ENCODE data around the gene EDNRA. TPM values are rescaled to one million over a fixed set of nuclear protein-coding genes. Genes with fewer than 3 reads are reported as not detected.

The EDNRA gene
- total and polyA plus RNA-seq, 2 of the 4 experiments (the other 2 are of a cell fraction): 3.8 to 6.5 TPM

DNA sequence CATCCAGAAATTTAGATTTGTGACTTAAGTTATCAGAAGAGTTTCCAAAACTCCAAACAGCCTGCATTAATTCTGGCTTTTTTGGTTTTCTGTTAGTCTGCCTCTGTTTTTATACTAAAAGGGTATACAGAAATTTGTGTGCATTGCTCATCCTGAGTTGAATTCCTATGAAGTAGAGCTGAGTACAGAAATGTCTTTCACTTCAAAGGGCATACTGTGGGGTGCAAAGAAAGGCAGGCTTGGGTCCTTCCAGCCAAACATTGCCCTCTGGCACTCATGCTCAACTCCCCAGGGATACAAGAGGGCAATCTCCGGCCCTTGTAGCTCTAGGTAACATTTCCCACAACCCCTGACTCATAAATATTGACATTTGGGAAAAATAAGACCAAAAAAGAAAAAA, 108.7 kb downstream of the EDNRA start:
- dilution Hi-C loops (cut with HindIII; ENCODE audit: low sequenced_read_pairs, unreplicated experiment): no loop called here
- Histone ChIP-seq H3K23ac (ENCODE audit: low read depth, low read length) (no peak overlapping the region), H4K8ac (ENCODE audit: low read depth in 2 of 2, low read length in 2 of 2) (peak overlapping the region; percentile 11 to 84; a peak in 2 of 4 replicates), H3K36me3 (ENCODE audit: control insufficient read depth, insufficient read depth, low read length) (no peaks in the 10 kb centered on the region), H3K14ac (replicated peaks; ENCODE audit: low read depth, low read length) (peak overlapping the region; percentile 98; the same call in 1 of the 2 replicates), H2BK15ac (ENCODE audit: low read depth, low read length) (peak overlapping the region; percentile 59; the same call in 2 of the 3 replicates), H3K4me1 (ENCODE audit: control insufficient read depth, insufficient read depth, low read length) (peaks cover 6% of the 10 kb centered on the region), H3K4me2 (ENCODE audit: low read depth, low read length) (peak overlapping the region; percentile 56), H4K91ac (ENCODE audit: insufficient read depth, low read depth, low read length) (peak overlapping the region; percentile 74), H2BK5ac (ENCODE audit: low read depth, low read length, poor library complexity, severe bottlenecking) (peak overlapping the region; percentile 79), H4K20me1 (ENCODE audit: insufficient read depth, low read length) (no peaks in the 10 kb centered on the region), H2AK9ac (replicated peaks; ENCODE audit: low read depth, low read length, poor library complexity) (no peak overlapping the region), H3K9me3 (ENCODE audit: control insufficient read depth, insufficient read depth, low read length) (no peaks in the 10 kb centered on the region; the same call in 1 of the 2 replicates), H2AFZ (replicated peaks; ENCODE audit: low read length, poor library complexity) (peak overlapping the region; percentile 74), H2AK5ac (ENCODE audit: low read depth, low read length) (peak overlapping the region; percentile 32; the same call in 1 of the 2 replicates), H3K4ac (ENCODE audit: low read depth, low read length) (peak overlapping the region; percentile 68), H2BK120ac (ENCODE audit: low read depth, low read length) (peak overlapping the region; percentile 87), H4K5ac (ENCODE audit: low read depth, low read length) (peak overlapping the region; percentile 91), H3K27ac (ENCODE audit: insufficient read depth, low read length) (peak overlapping the region; percentile 67), H3K79me1 (ENCODE audit: low read depth in 1 of 2, low read length in 2 of 2) (no peaks in the 10 kb centered on the region), H2BK20ac (ENCODE audit: low read depth, low read length) (peak overlapping the region; percentile 82; the same call in 1 of the 2 replicates), H3K9me1 (ENCODE audit: insufficient read depth, low read length) (no peaks in the 10 kb centered on the region), H3K4me3 (ENCODE audit: insufficient read depth, low read depth, low read length) (no peak overlapping the region), H3K56ac (ENCODE audit: extremely low read depth, insufficient read depth, low read length) (peak overlapping the region; percentile 87; the same call in 1 of the 2 replicates), H3K9ac (ENCODE audit: low read depth, low read length) (peak overlapping the region; percentile 24; the same call in 1 of the 2 replicates), H3K18ac (ENCODE audit: low read depth, low read length) (peak overlapping the region; percentile 91), H3K27me3 (ENCODE audit: control insufficient read depth, insufficient read depth, low read length) (no peaks in the 10 kb centered on the region)
- TF ChIP-seq RFX5 (IDR thresholded peaks at IDR 0.05; ENCODE audit: low read depth, low read length): no peak
- no peak for TF ChIP-seq CEBPB (IDR thresholded peaks at IDR 0.05; ENCODE audit: low read depth, low read length)
- TF ChIP-seq, protein P1, sequence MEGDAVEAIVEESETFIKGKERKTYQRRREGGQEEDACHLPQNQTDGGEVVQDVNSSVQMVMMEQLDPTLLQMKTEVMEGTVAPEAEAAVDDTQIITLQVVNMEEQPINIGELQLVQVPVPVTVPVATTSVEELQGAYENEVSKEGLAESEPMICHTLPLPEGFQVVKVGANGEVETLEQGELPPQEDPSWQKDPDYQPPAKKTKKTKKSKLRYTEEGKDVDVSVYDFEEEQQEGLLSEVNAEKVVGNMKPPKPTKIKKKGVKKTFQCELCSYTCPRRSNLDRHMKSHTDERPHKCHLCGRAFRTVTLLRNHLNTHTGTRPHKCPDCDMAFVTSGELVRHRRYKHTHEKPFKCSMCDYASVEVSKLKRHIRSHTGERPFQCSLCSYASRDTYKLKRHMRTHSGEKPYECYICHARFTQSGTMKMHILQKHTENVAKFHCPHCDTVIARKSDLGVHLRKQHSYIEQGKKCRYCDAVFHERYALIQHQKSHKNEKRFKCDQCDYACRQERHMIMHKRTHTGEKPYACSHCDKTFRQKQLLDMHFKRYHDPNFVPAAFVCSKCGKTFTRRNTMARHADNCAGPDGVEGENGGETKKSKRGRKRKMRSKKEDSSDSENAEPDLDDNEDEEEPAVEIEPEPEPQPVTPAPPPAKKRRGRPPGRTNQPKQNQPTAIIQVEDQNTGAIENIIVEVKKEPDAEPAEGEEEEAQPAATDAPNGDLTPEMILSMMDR (conservative IDR thresholded peaks at IDR 0.05; ENCODE audit: low read depth, low read length): no peak
- no peak for TF ChIP-seq BHLHE40 (IDR thresholded peaks at IDR 0.05; ENCODE audit: low read depth, low read length)
- no peak for TF ChIP-seq POLR2A (IDR thresholded peaks at IDR 0.05; ENCODE audit: low read depth, low read length)
- TF ChIP-seq CHD1 (IDR thresholded peaks at IDR 0.05; ENCODE audit: low read depth, low read length): no peak
- no peak for TF ChIP-seq RAD21 (IDR thresholded peaks at IDR 0.05; ENCODE audit: low read length)
- TF ChIP-seq FOS (IDR thresholded peaks at IDR 0.05; ENCODE audit: low read depth, low read length): no peak
- TF ChIP-seq NFE2L2 (IDR thresholded peaks at IDR 0.05; ENCODE audit: low read depth, low read length): no peak
- no peak for TF ChIP-seq MXI1 (IDR thresholded peaks at IDR 0.05; ENCODE audit: borderline replicate concordance, low read depth, low read length)
- no peak for TF ChIP-seq MAFK (IDR thresholded peaks at IDR 0.05; ENCODE audit: low read depth, low read length)
- TF ChIP-seq SMC3 (IDR thresholded peaks at IDR 0.05; ENCODE audit: low read depth, low read length): no peak
- TF ChIP-seq, protein P2, sequence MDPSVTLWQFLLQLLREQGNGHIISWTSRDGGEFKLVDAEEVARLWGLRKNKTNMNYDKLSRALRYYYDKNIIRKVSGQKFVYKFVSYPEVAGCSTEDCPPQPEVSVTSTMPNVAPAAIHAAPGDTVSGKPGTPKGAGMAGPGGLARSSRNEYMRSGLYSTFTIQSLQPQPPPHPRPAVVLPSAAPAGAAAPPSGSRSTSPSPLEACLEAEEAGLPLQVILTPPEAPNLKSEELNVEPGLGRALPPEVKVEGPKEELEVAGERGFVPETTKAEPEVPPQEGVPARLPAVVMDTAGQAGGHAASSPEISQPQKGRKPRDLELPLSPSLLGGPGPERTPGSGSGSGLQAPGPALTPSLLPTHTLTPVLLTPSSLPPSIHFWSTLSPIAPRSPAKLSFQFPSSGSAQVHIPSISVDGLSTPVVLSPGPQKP (IDR thresholded peaks at IDR 0.05; ENCODE audit: borderline replicate concordance, low read depth, low read length): no peak
- no peak for TF ChIP-seq RCOR1 (IDR thresholded peaks at IDR 0.05; ENCODE audit: insufficient replicate concordance, low read length)
- ATAC-seq (ENCODE audit: low read depth) (0 out of 2 replicates have a peak, but pooled peaks have one; percentile 21), DNase-seq (no peak)
- POLR2A ChIA-PET (ENCODE audit: unreplicated experiment): no interaction called here
- BruUV-seq (replicated peaks): no TSS peak
- WGBS, 2 experiments (ENCODE audit: extremely low coverage in 2 of 2, insufficient read length in 1 of 2): no CpG with 5 or more reads among the region's 1 CpG
- intact Hi-C loops (cut with micrococcal nuclease): loop anchor here (10.0 kb wide), 1 partner anchor 275 kb away; no protein-coding TSS in a partner anchor
- CTCF ChIA-PET: interaction anchor here (0.6 to 2.2 kb wide), 11 partner anchors 10 to 492 kb away, joined by 3 to 11 read pairs (median 3); no protein-coding TSS in a partner anchor
- in situ Hi-C loops (cut with MboI; ENCODE audit: low sequenced_read_pairs): loop anchor here (25.0 kb wide), 1 partner anchor 1252 kb away; no protein-coding TSS in a partner anchor

All from IMR-90 (cell line).